Measurements from ENCODE around the gene ZNF474. TPM values are rescaled to one million over a fixed set of nuclear protein-coding genes. Genes with fewer than 3 reads are reported as not detected.
A peak's percentile ranks its signal among the peaks of the same experiment; 100 is the strongest.

ZNF474 gene
- total RNA-seq, 3 donors from 2014 or later = 0.28 to 0.61 TPM; not detected in 1

GRCh38 chr5:122173474-122174415, 44.4 kb downstream of the ZNF474 start:
- H3K36me3 ChIP-seq (ENCODE audit: low read depth) = no peaks in the 10 kb centered on the region
- intact Hi-C loops (cut with DNase I, micrococcal nuclease) = no loop called here
- peaks cover 4% of the 10 kb centered on the region for H3K4me1 ChIP-seq (ENCODE audit: low read depth)
- ATAC-seq (no peak), DNase-seq (no peak)
- TF ChIP-seq, protein P1, sequence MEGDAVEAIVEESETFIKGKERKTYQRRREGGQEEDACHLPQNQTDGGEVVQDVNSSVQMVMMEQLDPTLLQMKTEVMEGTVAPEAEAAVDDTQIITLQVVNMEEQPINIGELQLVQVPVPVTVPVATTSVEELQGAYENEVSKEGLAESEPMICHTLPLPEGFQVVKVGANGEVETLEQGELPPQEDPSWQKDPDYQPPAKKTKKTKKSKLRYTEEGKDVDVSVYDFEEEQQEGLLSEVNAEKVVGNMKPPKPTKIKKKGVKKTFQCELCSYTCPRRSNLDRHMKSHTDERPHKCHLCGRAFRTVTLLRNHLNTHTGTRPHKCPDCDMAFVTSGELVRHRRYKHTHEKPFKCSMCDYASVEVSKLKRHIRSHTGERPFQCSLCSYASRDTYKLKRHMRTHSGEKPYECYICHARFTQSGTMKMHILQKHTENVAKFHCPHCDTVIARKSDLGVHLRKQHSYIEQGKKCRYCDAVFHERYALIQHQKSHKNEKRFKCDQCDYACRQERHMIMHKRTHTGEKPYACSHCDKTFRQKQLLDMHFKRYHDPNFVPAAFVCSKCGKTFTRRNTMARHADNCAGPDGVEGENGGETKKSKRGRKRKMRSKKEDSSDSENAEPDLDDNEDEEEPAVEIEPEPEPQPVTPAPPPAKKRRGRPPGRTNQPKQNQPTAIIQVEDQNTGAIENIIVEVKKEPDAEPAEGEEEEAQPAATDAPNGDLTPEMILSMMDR (IDR thresholded peaks at IDR 0.05) = no peak
- no peaks in the 10 kb centered on the region for H3K9me3 ChIP-seq
- H3K4me3 ChIP-seq = no peak overlapping the region

DNA sequence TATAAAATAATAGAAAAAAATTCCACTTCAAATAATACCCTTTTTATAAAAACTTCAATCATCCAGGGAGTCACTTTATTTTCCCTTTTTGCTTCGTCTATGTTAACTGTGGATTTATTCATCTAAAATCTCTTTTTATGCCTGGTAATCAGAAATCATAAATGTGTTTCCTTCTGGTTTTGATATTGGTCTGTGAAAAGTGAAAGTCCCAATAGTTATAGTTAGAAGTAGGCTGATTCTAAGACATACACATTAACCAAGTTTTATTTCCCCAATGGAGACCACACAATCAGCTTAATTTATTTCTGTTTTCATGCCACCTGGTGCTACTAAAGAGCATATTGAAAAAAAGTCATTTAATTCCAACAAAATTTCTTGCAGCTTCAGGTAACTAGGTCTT, 45.7 kb downstream of the ZNF474 start:
- H3K4me1 ChIP-seq (ENCODE audit: low read depth) = peaks cover 4% of the 10 kb centered on the region
- H3K9me3 ChIP-seq = no peaks in the 10 kb centered on the region
- TF ChIP-seq, protein P1 (IDR thresholded peaks at IDR 0.05) = no peak
- no peak overlapping the region for H3K4me3 ChIP-seq
- intact Hi-C loops (cut with DNase I, micrococcal nuclease) = no loop called here
- ATAC-seq (no peak), DNase-seq (no peak)
- no peaks in the 10 kb centered on the region for H3K36me3 ChIP-seq (ENCODE audit: low read depth)

DNA sequence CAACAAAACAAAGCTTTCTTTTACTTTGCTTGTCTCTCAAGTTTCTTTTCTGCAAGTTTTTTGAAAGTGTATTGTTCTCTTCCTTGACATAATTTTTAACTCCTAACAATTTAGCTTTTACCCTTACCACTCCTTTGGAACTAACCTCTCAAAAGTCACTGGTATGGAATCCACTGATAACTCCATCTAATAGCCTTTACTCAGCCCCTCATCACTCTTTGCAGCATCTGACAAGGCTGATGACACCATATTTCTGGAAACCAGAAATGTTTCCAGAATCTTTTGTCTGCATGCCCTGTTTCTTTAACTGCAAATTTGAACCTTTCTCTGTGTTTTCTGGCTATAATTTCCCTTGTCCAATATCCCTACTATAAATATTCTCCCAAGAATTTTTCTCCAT, 46.5 kb downstream of the ZNF474 start:
- intact Hi-C loops (cut with DNase I, micrococcal nuclease) = no loop called here
- ATAC-seq = no peak
- peaks cover 4% of the 10 kb centered on the region for H3K4me1 ChIP-seq (ENCODE audit: low read depth)

GRCh38 chr5:122177161-122177560, 47.8 kb downstream of the ZNF474 start:
- peak; percentile 31 for ATAC-seq
- intact Hi-C loops (cut with DNase I, micrococcal nuclease) = no loop called here

More for the DNA sequence above, 46.5 kb downstream of the ZNF474 start:
- no peaks in the 10 kb centered on the region for H3K36me3 ChIP-seq (ENCODE audit: low read depth)
- TF ChIP-seq, protein P1 (IDR thresholded peaks at IDR 0.05) = no peak
- no peak for DNase-seq
- H3K4me3 ChIP-seq = no peak overlapping the region
- H3K9me3 ChIP-seq = no peaks in the 10 kb centered on the region

DNA sequence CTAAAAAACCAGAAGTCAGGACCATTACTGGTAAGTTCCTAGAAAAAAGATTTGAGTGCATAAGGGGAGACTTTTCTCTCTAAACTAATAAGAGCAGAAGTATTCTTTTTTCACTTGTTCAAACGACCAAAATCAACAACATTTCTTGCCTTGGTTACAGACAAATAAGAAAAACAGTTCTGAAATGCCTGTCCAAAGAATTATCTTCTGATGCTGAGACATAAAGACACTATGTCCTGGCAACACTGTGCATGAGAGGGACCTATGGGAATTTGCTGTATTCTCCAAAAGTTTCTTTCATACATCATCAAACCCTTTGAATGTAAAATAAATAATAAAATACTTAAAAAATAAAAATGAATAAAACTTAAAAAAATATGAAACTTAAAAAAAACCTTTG, 50.4 kb downstream of the ZNF474 start:
- Histone ChIP-seq H3K4me1 (ENCODE audit: low read depth) (peaks cover 24% of the 10 kb centered on the region), H3K9me3 (no peaks in the 10 kb centered on the region), H3K36me3 (ENCODE audit: low read depth) (no peaks in the 10 kb centered on the region), H3K4me3 (no peak overlapping the region)
- DNase-seq = no peak
- ATAC-seq = no peak
- TF ChIP-seq, protein P1 (IDR thresholded peaks at IDR 0.05) = no peak
- intact Hi-C loops (cut with DNase I, micrococcal nuclease) = no loop called here

More at GRCh38 chr5:122177161-122177560, 47.8 kb downstream of the ZNF474 start:
- Histone ChIP-seq H3K9me3 (no peaks in the 10 kb centered on the region), H3K4me3 (no peak overlapping the region), H3K4me1 (ENCODE audit: low read depth) (peaks cover 9% of the 10 kb centered on the region), H3K36me3 (ENCODE audit: low read depth) (no peaks in the 10 kb centered on the region)
- TF ChIP-seq, protein P1 (IDR thresholded peaks at IDR 0.05) = no peak
- DNase-seq = no peak

Measured in mucosa of descending colon (tissue), 3 donors.